Measurements from ENCODE around the gene ADGRG3. TPM values are rescaled to one million over a fixed set of nuclear protein-coding genes. Genes with fewer than 3 reads are reported as not detected.

The ADGRG3 gene
- total RNA-seq, 4 donors from 2014 or later = 0.71 TPM; not detected in 3

DNA sequence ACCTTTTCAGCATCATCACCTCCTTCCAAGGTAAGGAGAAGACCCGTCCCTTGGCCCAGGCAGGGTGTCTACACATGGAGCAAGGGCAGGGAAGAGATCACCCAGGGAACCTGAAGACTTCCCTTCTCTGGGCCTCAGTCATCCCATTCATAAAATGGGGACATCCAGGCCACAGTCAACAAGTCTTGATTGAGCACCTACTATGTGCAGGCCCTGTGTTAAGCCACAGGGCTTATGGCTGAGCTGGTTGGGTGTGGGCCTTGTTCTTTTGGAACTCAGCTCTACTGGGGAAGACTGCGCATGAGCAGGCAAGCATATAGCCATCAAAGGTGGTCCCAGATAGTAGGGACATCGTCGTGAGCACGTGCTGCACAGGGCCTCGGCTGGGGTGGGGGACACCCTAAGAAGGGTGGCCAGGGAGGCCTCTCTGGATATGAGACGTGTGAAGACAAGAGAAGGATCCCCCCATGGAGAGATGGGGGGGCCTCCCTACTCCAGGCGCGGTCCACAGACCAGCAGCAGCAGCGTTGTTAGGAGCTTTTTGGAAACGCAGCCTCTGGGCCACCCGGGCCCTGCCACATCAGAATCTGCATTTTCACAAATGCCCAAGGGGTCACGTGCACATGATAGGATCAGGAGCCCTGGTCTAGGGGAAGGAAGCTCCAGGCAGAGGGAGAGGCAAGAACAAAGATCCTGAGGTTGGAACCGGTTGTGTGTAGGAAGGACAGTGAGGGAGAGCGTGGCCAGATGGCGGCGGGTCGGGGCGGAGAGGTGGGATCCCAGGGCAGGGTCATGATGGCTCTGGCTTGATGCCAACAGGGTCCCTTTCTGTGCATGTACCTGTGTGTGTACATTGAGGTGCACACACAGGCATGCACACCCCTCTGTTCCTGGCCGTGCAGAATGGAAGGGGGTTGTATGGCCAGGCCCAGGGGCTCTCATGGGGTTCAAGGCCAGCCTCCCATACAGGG, 5.9 kb upstream of the ADGRG3 start:
- DNase-seq (no peak), ATAC-seq (no peak)
- TF ChIP-seq, protein P1, sequence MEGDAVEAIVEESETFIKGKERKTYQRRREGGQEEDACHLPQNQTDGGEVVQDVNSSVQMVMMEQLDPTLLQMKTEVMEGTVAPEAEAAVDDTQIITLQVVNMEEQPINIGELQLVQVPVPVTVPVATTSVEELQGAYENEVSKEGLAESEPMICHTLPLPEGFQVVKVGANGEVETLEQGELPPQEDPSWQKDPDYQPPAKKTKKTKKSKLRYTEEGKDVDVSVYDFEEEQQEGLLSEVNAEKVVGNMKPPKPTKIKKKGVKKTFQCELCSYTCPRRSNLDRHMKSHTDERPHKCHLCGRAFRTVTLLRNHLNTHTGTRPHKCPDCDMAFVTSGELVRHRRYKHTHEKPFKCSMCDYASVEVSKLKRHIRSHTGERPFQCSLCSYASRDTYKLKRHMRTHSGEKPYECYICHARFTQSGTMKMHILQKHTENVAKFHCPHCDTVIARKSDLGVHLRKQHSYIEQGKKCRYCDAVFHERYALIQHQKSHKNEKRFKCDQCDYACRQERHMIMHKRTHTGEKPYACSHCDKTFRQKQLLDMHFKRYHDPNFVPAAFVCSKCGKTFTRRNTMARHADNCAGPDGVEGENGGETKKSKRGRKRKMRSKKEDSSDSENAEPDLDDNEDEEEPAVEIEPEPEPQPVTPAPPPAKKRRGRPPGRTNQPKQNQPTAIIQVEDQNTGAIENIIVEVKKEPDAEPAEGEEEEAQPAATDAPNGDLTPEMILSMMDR (IDR thresholded peaks at IDR 0.05 in 4 of 5, conservative IDR thresholded peaks at IDR 0.05 in 1 of 5) = no peak
- no peak for TF ChIP-seq POLR2A (IDR thresholded peaks at IDR 0.05)
- in situ Hi-C loops (cut with MboI; ENCODE audit: low sequenced_read_pairs in 4 of 4) = no loop called here
- H3K27me3 ChIP-seq = no peaks in the 10 kb centered on the region
- no peaks in the 10 kb centered on the region for H3K9me3 ChIP-seq
- no peaks in the 10 kb centered on the region for H3K36me3 ChIP-seq
- H3K4me1 ChIP-seq = no peaks in the 10 kb centered on the region
- no peak overlapping the region for H3K4me3 ChIP-seq
- intact Hi-C loops (cut with DNase I; ENCODE audit: low total_unique reads) = no loop called here
- no peak overlapping the region for H3K27ac ChIP-seq

DNA sequence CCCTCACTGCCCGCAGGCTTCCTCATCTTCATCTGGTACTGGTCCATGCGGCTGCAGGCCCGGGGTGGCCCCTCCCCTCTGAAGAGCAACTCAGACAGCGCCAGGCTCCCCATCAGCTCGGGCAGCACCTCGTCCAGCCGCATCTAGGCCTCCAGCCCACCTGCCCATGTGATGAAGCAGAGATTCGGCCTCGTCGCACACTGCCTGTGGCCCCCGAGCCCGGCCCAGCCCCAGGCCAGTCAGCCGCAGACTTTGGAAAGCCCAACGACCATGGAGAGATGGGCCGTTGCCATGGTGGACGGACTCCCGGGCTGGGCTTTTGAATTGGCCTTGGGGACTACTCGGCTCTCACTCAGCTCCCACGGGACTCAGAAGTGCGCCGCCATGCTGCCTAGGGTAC, 4.7 kb upstream of the ADGRG3 start:
- Histone ChIP-seq H3K4me1 (no peaks in the 10 kb centered on the region), H3K9me3 (no peaks in the 10 kb centered on the region), H3K27me3 (no peaks in the 10 kb centered on the region), H3K27ac (no peak overlapping the region), H3K36me3 (no peaks in the 10 kb centered on the region), H3K4me3 (no peak overlapping the region)
- intact Hi-C loops (cut with DNase I; ENCODE audit: low total_unique reads) (no loop called here), in situ Hi-C loops (cut with MboI; ENCODE audit: low sequenced_read_pairs in 4 of 4) (no loop called here)
- DNase-seq = no peak
- no peak for TF ChIP-seq POLR2A (IDR thresholded peaks at IDR 0.05)
- TF ChIP-seq, protein P1 (IDR thresholded peaks at IDR 0.05 in 4 of 5, conservative IDR thresholded peaks at IDR 0.05 in 1 of 5) = no peak
- ATAC-seq = no peak

DNA sequence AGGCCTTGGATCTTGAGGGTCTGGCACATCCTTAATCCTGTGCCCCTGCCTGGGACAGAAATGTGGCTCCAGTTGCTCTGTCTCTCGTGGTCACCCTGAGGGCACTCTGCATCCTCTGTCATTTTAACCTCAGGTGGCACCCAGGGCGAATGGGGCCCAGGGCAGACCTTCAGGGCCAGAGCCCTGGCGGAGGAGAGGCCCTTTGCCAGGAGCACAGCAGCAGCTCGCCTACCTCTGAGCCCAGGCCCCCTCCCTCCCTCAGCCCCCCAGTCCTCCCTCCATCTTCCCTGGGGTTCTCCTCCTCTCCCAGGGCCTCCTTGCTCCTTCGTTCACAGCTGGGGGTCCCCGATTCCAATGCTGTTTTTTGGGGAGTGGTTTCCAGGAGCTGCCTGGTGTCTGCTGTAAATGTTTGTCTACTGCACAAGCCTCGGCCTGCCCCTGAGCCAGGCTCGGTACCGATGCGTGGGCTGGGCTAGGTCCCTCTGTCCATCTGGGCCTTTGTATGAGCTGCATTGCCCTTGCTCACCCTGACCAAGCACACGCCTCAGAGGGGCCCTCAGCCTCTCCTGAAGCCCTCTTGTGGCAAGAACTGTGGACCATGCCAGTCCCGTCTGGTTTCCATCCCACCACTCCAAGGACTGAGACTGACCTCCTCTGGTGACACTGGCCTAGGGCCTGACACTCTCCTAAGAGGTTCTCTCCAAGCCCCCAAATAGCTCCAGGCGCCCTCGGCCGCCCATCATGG, 4.0 kb upstream of the ADGRG3 start:
- Histone ChIP-seq H3K9me3 (no peaks in the 10 kb centered on the region), H3K27ac (no peak overlapping the region), H3K4me3 (no peak overlapping the region), H3K4me1 (no peaks in the 10 kb centered on the region), H3K36me3 (no peaks in the 10 kb centered on the region), H3K27me3 (no peaks in the 10 kb centered on the region)
- no peak for ATAC-seq
- no peak for DNase-seq
- intact Hi-C loops (cut with DNase I; ENCODE audit: low total_unique reads) = no loop called here
- no peak for TF ChIP-seq POLR2A (IDR thresholded peaks at IDR 0.05)
- TF ChIP-seq, protein P1 (IDR thresholded peaks at IDR 0.05 in 4 of 5, conservative IDR thresholded peaks at IDR 0.05 in 1 of 5) = no peak
- in situ Hi-C loops (cut with MboI; ENCODE audit: low sequenced_read_pairs in 4 of 4) = no loop called here

DNA sequence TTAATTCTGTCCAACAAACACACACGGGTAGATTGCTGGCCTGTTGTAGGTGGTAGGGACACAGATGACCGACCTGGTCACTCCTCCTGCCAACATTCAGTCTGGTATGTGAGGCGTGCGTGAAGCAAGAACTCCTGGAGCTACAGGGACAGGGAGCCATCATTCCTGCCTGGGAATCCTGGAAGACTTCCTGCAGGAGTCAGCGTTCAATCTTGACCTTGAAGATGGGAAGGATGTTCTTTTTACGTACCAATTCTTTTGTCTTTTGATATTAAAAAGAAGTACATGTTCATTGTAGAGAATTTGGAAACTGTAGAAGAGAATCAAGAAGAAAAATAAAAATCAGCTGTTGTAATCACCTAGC, 3.5 kb upstream of the ADGRG3 start:
- H3K4me1 ChIP-seq = no peaks in the 10 kb centered on the region
- ATAC-seq (no peak), DNase-seq (no peak)
- H3K4me3 ChIP-seq = no peak overlapping the region
- TF ChIP-seq, protein P1 (IDR thresholded peaks at IDR 0.05 in 4 of 5, conservative IDR thresholded peaks at IDR 0.05 in 1 of 5) = no peak
- TF ChIP-seq POLR2A (IDR thresholded peaks at IDR 0.05) = no peak
- H3K27me3 ChIP-seq = no peaks in the 10 kb centered on the region
- intact Hi-C loops (cut with DNase I; ENCODE audit: low total_unique reads) = no loop called here
- no peaks in the 10 kb centered on the region for H3K36me3 ChIP-seq
- no peak overlapping the region for H3K27ac ChIP-seq
- H3K9me3 ChIP-seq = no peaks in the 10 kb centered on the region
- in situ Hi-C loops (cut with MboI; ENCODE audit: low sequenced_read_pairs in 4 of 4) = no loop called here

Measured in gastrocnemius medialis (tissue), 4 donors.